Loucy (cell line): ENCODE measurements around the gene ADM.

Source experiments
- CTCF ChIP-seq: fragments of 200-600 bp; sonication (generic); conservative IDR thresholded peaks from 2 replicates; pipeline ENCODE4 v1.5.1; 2014; ENCODE audit warnings: mild to moderate bottlenecking, antibody characterized with exemption, low read length
- EZH2phosphoT487 ChIP-seq: fragments of 200-600 bp; IDR thresholded peaks from 2 replicates; pipeline ENCODE4 v1.6.1; 2018; ENCODE audit warnings: antibody characterized with exemption, mild to moderate bottlenecking, moderate library complexity, borderline replicate concordance

DNA sequence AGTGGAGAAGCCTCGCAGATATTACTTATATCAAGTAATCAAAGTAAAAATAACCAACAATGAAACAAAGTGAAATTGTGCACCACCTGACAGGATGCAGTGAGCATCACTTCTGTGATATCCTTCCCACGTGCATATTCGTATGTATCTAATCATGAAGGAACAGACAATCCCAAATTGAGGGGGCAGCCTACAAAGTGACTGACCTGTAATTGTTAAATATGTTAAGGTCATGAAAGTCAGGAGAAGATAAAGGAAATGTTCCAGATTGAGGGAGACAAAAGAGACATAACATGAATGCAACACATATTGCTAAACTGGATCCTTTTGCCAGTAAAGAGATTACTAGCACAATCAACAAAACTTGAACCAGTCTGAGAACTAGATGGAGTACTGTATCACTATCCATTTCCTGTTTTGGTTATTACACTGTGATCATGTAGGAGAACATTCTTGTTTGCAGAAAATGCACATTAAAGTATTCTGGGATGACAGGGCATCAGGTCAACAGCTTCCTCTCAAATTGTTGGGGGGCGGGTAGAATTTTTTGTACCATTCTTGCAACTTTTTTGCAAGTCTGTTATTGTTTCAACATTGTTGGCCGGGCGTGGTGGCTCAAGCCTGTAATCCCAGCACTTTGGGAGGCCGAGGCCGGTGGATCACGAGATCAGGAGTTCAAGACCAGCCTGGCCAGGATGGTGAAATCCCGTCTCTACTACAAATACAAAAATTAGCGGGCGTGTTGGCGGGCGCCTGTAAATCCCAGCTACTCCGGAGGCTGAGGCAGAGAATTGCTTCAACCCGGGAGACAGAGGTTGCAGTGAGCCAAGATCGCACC, 12.9 kb upstream of the ADM start:
- TF ChIP-seq CTCF (no peak), EZH2phosphoT487 (no peak)
